SJCRH30 (cell line): ENCODE data around the gene MEIG1. TPM values are rescaled to one million over a fixed set of nuclear protein-coding genes. Genes with fewer than 3 reads are reported as not detected.
A peak's percentile ranks its signal among the peaks of the same experiment; 100 is the strongest.
"Not testable (repeated sequence)": the region's sequence is repeated elsewhere in the genome, so short reads cannot be mapped to it uniquely, and the experiment has no call there.

Experiments used
- DNase-seq, 2 experiments: peaks; one replicate each; pipeline ENCODE4 v3.0.0-alpha.2; 2015 to 2020
- H3K27ac ChIP-seq: fragments of 250-450 bp; sonication (Bioruptor Pico); 2 replicates; pipeline ENCODE4 v1.5.1; 2020; ENCODE audit warnings: mild to moderate bottlenecking, moderate library complexity
- H3K27me3 ChIP-seq: fragments of 250-450 bp; sonication (Bioruptor Pico); 2 replicates; pipeline ENCODE4 v1.5.1; 2020; ENCODE audit warnings: mild to moderate bottlenecking, moderate library complexity
- H3K36me3 ChIP-seq: fragments of 250-450 bp; sonication (Bioruptor Pico); 2 replicates; pipeline ENCODE4 v1.5.1; 2020; ENCODE audit warnings: mild to moderate bottlenecking, moderate library complexity
- H3K4me1 ChIP-seq: fragments of 250-450 bp; sonication (Bioruptor Pico); 2 replicates; pipeline ENCODE4 v1.5.1; 2020; ENCODE audit warnings: mild to moderate bottlenecking, moderate library complexity
- H3K4me3 ChIP-seq: fragments of 250-450 bp; sonication (Bioruptor Pico); 2 replicates; pipeline ENCODE4 v1.5.1; 2020; ENCODE audit warnings: mild to moderate bottlenecking, moderate library complexity
- H3K9me3 ChIP-seq: fragments of 250-450 bp; sonication (Bioruptor Pico); replicated peaks from 2 replicates; pipeline ENCODE4 v1.5.1; 2020; ENCODE audit warnings: mild to moderate bottlenecking, moderate library complexity
- total RNA-seq: library from RNA; depleted of rRNA; stranded (reverse); fragments of >200 nt; shearing (Covaris generic); gene quantifications from 2 replicates; pipeline ENCODE4 v1.2.3, GENCODE V29; 2014; rRNA removed

The MEIG1 gene
- total RNA-seq, result not detected in 2 replicates

DNA sequence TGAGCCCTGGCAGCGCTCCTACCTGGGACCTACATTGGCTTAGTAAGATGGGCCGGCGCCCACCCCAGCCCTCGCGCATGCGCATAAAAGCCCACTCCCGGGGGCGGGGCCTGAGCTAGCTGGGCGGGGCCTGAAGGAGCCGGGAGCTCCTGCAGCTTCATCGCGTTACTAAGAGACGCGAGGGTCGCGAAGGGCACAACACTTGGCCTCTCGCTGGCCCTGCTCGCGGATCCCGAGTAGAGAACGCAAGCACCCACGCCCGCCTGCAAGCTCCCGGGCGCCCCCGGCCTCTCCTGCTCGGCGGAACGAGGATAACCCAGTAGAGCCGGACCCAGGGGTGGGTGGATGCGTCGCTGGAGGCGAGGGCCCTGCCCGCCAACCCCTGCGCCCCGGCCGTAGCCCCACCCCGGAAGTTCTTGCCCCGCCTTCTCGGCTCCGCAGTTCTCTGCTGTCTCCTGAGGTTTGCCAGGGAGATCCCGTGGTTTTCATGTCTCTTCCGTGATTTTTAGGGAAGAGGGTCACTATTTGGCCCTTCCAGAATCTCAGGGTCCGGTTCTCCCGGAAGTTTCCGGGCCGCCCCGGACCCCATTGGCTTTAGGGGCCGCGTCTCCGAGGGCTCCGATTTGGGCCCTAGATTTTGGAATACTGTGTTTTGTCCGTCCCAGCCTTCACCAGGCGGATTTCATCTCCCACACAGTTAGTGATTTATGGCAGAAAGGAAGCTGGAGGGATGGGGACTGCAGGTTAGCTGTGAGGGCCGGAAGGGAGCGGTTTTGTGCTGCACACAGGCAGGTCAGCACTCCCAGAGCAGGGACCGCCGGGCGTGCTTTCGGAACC lies at the start of gene MEIG1:
TSS of gene MEIG1 (plus strand) at position 168 of the 837 bp plus-strand sequence. CDS start 7,081 bp downstream, outside the sequence.
- Histone ChIP-seq H3K27ac (peak within 1 kb of the TSS; percentile 81), H3K36me3 (no peaks in the 10 kb centered on the region), H3K27me3 (no peaks in the 10 kb centered on the region), H3K9me3 (no peaks in the 10 kb centered on the region), H3K4me1 (no peaks in the 10 kb centered on the region; the same call in 1 of the 2 replicates), H3K4me3 (peak within 1 kb of the TSS; percentile 71)
- peak; percentile 93 for DNase-seq

DNA sequence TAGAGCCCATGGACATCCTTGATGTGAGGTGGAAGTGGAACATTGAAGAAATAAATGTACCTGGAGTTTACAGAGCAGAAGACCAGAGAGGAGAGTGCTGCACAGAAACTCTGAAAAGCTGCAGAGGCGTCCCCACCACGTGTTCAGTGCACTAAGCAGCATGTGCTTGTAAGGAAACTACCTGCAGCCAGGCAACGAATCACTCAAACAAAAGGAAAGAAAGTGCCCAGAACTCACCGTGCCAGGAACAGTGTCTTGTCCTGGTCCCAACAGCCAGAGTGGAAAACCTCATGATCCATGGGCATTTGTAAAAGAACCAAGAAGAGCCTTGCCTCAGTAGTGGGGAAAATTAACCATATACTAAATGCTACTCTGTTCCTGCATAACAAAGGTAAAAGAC lies 48.2 kb upstream of the MEIG1 start:
- Histone ChIP-seq H3K27ac (no peak overlapping the region), H3K9me3 (no peaks in the 10 kb centered on the region), H3K4me3 (no peak overlapping the region), H3K27me3 (no peaks in the 10 kb centered on the region), H3K4me1 (no peaks in the 10 kb centered on the region), H3K36me3 (peaks cover 83% of the 10 kb centered on the region)
- DNase-seq, result no peak

DNA sequence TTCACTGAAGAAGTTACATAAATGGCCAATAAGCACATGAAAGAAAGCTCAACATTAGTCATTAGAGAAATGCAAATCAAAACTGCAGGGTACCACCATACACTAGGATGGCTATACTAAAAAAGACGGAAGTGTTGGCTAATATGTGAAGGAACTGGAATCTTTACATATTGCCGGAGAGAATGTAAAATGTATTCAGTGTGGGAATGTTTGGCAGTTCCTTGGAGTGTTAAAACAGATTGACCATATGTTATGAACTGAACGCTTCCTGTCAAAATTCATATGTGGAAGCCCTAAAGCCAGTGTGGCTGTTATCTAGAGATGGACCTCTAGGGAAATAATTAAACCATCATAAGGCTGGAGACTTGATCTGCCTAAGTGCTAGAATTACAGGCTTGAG lies 47.4 kb upstream of the MEIG1 start:
- Histone ChIP-seq H3K4me1 (no peaks in the 10 kb centered on the region), H3K4me3 (no peak overlapping the region), H3K36me3 (peaks cover 83% of the 10 kb centered on the region), H3K27me3 (no peaks in the 10 kb centered on the region), H3K27ac (no peak overlapping the region), H3K9me3 (no peaks in the 10 kb centered on the region)
- DNase-seq, result no peak

- Histone ChIP-seq H3K27ac (no peak overlapping the region), H3K27me3 (no peaks in the 10 kb centered on the region), H3K4me3 (no peak overlapping the region), H3K36me3 (peaks cover 76% of the 10 kb centered on the region), H3K9me3 (0 out of 2 replicates have a peak, but pooled peaks cover 6% of the 10 kb centered on the region), H3K4me1 (no peaks in the 10 kb centered on the region)
- no peak for DNase-seq
These were observed 42.6 kb upstream of the MEIG1 start for GRCh38 chr10:14916600-14916999.

- no peaks in the 10 kb centered on the region for H3K27me3 ChIP-seq
- DNase-seq, result no peak
- H3K4me3 ChIP-seq, result no peak overlapping the region
- H3K36me3 ChIP-seq, result peaks cover 69% of the 10 kb centered on the region
- no peak overlapping the region for H3K27ac ChIP-seq
- 0 out of 2 replicates have a peak, but pooled peaks cover 6% of the 10 kb centered on the region for H3K9me3 ChIP-seq
- no peaks in the 10 kb centered on the region for H3K4me1 ChIP-seq
These were observed 41.4 kb upstream of the MEIG1 start for GRCh38 chr10:14917827-14918226.

GRCh38 chr10:14918964-14919363 lies 40.2 kb upstream of the MEIG1 start:
- H3K9me3 ChIP-seq, result 0 out of 2 replicates have a peak, but pooled peaks cover 6% of the 10 kb centered on the region
- DNase-seq, result no peak
- no peaks in the 10 kb centered on the region for H3K27me3 ChIP-seq
- peaks cover 60% of the 10 kb centered on the region for H3K36me3 ChIP-seq
- H3K4me1 ChIP-seq, result no peaks in the 10 kb centered on the region
- no peak overlapping the region for H3K4me3 ChIP-seq
- no peak overlapping the region for H3K27ac ChIP-seq

DNA sequence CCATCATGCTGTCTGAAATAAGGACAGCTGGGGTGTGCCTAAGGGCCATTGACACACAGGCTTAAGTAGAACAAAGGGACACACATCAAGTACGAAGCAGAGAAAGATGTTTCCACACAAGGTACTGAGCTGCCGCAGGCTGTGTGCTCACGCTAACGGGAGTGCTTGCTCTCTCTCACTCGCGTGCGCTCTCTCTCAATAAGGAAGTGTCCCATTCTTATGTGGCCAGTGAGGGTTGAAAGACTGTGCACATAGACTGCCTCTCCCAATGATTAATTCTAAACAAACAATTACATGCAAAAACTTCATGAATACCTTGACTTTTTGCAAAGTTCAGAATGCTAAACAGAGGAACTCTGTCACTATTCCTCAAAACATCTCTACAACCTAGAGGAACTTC lies 35.2 kb upstream of the MEIG1 start:
- no peaks in the 10 kb centered on the region for H3K9me3 ChIP-seq
- H3K27ac ChIP-seq, result no peak overlapping the region
- no peak overlapping the region for H3K4me3 ChIP-seq
- no peaks in the 10 kb centered on the region for H3K4me1 ChIP-seq
- H3K36me3 ChIP-seq, result peaks cover 51% of the 10 kb centered on the region
- H3K27me3 ChIP-seq, result no peaks in the 10 kb centered on the region
- no peak for DNase-seq

DNA sequence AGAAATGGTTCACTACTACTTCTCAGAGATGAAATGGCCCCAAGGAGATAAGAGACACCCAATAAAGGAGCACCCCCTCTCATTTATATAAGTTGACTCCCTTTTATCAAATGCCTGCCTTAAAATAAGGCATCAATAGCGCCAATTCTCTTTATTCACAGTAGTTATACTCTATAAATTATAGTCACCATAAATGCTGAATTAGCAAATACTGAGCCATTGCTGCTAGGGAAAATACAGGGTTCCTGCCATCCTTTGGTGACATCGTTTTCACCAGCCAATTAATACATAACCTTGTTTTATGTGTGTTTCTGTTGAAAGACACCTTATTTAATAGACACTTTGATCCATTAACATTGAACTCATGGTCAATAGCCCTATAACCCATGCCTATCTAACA lies 33.9 kb upstream of the MEIG1 start:
- H3K27me3 ChIP-seq, result no peaks in the 10 kb centered on the region
- H3K36me3 ChIP-seq, result peaks cover 46% of the 10 kb centered on the region

DNA sequence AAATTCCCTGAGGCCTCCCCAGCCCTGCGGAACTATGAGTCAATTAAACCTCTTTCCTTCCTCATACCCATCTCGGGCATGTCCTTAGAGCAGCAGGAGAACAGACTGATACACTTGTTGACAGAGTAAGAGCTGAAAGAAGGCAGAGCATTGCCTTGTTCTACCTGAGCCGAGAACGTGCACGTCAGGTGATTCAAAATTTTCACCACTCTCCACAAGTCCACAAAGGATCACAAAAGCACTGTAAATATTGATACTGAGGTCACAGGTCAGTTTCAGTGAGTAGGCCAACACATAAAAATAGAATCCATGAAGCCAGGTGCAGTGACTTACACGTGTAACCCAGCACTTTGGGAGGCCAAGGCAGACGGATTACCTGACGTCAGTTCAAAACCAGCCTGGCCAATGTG lies 33.1 kb upstream of the MEIG1 start:
- H3K36me3 ChIP-seq, result peaks cover 43% of the 10 kb centered on the region
- H3K4me3 ChIP-seq, result no peak overlapping the region
- no peaks in the 10 kb centered on the region for H3K4me1 ChIP-seq
- H3K27ac ChIP-seq, result no peak overlapping the region
- H3K9me3 ChIP-seq, result no peaks in the 10 kb centered on the region
- no peaks in the 10 kb centered on the region for H3K27me3 ChIP-seq
- DNase-seq, result no peak

More for the DNA sequence above, 33.9 kb upstream of the MEIG1 start:
- no peaks in the 10 kb centered on the region for H3K9me3 ChIP-seq
- no peak overlapping the region for H3K4me3 ChIP-seq
- H3K27ac ChIP-seq, result no peak overlapping the region
- DNase-seq, result no peak
- H3K4me1 ChIP-seq, result no peaks in the 10 kb centered on the region

- no peak for DNase-seq
- H3K4me1 ChIP-seq, result no peaks in the 10 kb centered on the region
- no peak overlapping the region for H3K27ac ChIP-seq
- no peaks in the 10 kb centered on the region for H3K27me3 ChIP-seq
- H3K4me3 ChIP-seq, result no peak overlapping the region
- H3K9me3 ChIP-seq, result no peaks in the 10 kb centered on the region
- H3K36me3 ChIP-seq, result peaks cover 38% of the 10 kb centered on the region
These were observed 32.3 kb upstream of the MEIG1 start for GRCh38 chr10:14926722-14927416.

DNA sequence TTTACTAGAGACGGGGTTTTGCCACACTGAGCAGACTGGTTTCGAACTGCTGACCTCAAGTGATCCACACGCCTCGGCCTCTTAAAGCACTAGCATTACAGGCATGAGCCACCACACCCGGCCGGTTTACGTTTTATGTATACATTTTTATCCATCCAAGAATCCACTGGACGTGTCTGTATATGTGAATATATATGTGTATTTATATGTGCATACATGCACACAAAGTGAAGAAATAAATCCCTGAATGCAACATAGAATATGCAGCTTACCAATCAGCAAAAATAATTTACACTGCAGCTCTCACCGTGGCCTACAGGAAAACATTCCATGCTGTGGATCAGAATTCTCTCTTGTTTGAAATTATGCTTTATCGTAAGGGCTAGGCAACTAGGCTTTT lies 28.6 kb upstream of the MEIG1 start:
- H3K4me1 ChIP-seq, result no peaks in the 10 kb centered on the region
- no peak overlapping the region for H3K4me3 ChIP-seq
- H3K27me3 ChIP-seq, result no peaks in the 10 kb centered on the region
- H3K27ac ChIP-seq, result no peak overlapping the region
- peaks cover 23% of the 10 kb centered on the region for H3K36me3 ChIP-seq
- no peak for DNase-seq
- no peaks in the 10 kb centered on the region for H3K9me3 ChIP-seq

DNA sequence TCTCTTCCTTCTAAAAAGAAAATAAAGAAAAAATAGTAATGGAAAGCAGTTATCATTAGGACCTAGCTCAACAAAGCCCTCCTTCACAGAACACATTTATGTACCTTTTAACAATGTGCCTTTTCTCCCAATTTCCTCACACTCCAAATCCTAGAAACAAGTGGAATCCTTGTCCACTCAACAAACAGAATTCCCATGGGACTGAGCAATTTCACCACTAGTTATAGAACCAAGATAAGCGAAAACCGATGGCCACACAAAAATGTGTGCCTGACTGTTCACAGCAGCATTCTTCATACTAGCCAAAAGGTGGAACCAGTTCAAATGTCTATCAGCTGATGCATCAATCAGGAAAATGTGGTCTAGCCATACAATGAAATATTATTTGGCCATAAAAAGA lies 22.6 kb upstream of the MEIG1 start:
- Histone ChIP-seq H3K4me3 (no peak overlapping the region), H3K9me3 (no peaks in the 10 kb centered on the region), H3K27ac (no peak overlapping the region), H3K27me3 (no peaks in the 10 kb centered on the region), H3K36me3 (peaks cover 3% of the 10 kb centered on the region; the same call in 1 of the 2 replicates), H3K4me1 (no peaks in the 10 kb centered on the region)
- DNase-seq, result no peak

GRCh38 chr10:14938971-14939370 lies 20.2 kb upstream of the MEIG1 start:
- H3K4me1 ChIP-seq, H3K9me3 ChIP-seq, H3K36me3 ChIP-seq, H3K27me3 ChIP-seq, H3K27ac ChIP-seq, H3K4me3 ChIP-seq, DNase-seq: not testable (repeated sequence)

DNA sequence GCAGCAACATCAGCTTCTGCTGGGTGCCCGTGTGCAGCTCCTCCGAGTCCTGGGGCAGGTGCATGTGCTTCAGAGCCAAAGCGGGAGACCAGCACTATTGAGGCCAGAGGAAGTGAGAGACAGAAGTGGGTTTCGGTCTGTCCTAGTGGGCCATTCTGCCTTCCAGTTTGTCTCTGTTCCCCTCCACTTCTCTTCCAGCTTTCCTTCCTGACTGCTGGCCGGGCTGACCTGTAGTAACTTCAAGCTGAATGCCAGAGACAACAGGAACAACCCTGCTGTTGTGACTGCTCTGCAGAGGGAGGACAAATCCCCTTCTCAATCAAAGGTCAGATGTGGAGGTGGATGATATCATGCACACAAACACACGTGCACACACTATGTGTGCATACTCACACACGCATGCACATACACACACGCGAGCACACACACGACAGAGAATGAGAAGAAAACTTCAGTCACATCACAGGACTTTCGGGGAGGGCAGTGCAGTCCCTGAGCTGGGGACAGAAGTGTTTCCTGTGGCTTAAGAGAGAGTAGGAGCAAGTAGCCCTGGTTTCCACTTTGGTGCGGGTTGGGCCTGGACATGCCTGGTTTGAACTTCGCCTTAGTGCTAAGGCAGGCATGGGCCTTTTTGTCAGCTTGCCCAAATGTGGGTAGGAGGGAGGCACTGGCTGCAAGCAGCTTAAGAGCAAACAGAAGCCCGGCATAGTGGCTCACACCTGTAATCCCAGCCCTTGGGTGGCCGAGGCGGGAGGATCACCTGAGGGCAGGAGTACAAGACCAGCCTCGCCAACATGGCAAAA lies 16.8 kb upstream of the MEIG1 start:
- not testable (repeated sequence) for DNase-seq, H3K27me3 ChIP-seq, H3K27ac ChIP-seq, H3K36me3 ChIP-seq, H3K9me3 ChIP-seq, H3K4me1 ChIP-seq, H3K4me3 ChIP-seq

GRCh38 chr10:14942950-14943338 lies 16.2 kb upstream of the MEIG1 start:
- not testable (repeated sequence) for H3K9me3 ChIP-seq, H3K4me3 ChIP-seq, H3K27me3 ChIP-seq, H3K4me1 ChIP-seq, DNase-seq, H3K27ac ChIP-seq
- H3K36me3 ChIP-seq, result peaks cover 13% of the 10 kb centered on the region
